Testis (tissue), 3 donors: ENCODE results near the gene VAPB. TPM values are rescaled to one million over a fixed set of nuclear protein-coding genes. Genes with fewer than 3 reads are reported as not detected.
"Not testable (repeated sequence)": the region's sequence is repeated elsewhere in the genome, so short reads cannot be mapped to it uniquely, and the experiment has no call there.

Experiments used
- DNase-seq: peaks from one replicate; pipeline ENCODE4 v3.0.0-alpha.2; 2019
- H3K27ac ChIP-seq, 2 donors: fragments of 200-600 bp; sonication (generic); one replicate each; pipeline ENCODE4 v1.5.1; 2019
- H3K27me3 ChIP-seq: fragments of 200-600 bp; sonication (generic); one replicate; pipeline ENCODE4 v1.5.1; 2019
- H3K36me3 ChIP-seq: fragments of 200-600 bp; sonication (generic); one replicate; pipeline ENCODE4 v1.5.1; 2017; ENCODE audit warnings: low read depth; ENCODE audit errors: missing control alignments
- H3K4me1 ChIP-seq: fragments of 200-600 bp; sonication (generic); one replicate; pipeline ENCODE4 v1.5.1; 2019
- H3K4me3 ChIP-seq, 2 donors: fragments of 200-600 bp; sonication (generic); one replicate each; pipeline ENCODE4 v1.5.1; 2017 to 2019
- H3K9me3 ChIP-seq: fragments of 200-600 bp; sonication (generic); one replicate; pipeline ENCODE4 v1.5.1; 2017
- POLR2A ChIP-seq: fragments of 450-650 bp; IDR thresholded peaks from one replicate; pipeline ENCODE4 v1.6.1; 2017; ENCODE audit warnings: antibody characterized with exemption, mild to moderate bottlenecking, moderate library complexity
- WGBS, 2 donors: methylation state at CpG; one replicate each; pipeline ENCODE4 v1.1.5; 2018; 5-methylcytosine and 5-hydroxymethylcytosine counted together
- intact Hi-C: fragments of 100-400 bp; cut with DNase I; formaldehyde crosslinking; loops from one replicate; pipeline ENCODE4 v1.15.1; 2023; ENCODE audit warnings: low total_unique reads
- polyA plus RNA-seq: library from polyadenylated mRNA; stranded (reverse); fragments of 350-450 nt; fragmentation: Illumina TruSeq; extraction: RNeasy Lipid Tissue Mini Kit (QIAGEN cat#74804); gene quantifications from one replicate; pipeline ENCODE4 v1.2.3, GENCODE V29; 2014; ENCODE audit warnings: low read depth, low replicate concordance; ENCODE audit not compliant: insufficient read depth
- total RNA-seq, 2 donors: library from RNA; depleted of rRNA; stranded (reverse); fragments of >200 nt; gene quantifications; one replicate each; pipeline ENCODE4 v1.2.3, GENCODE V29; 2016
- TF ChIP-seq, protein P1 (sequence below), 3 experiments: fragments of 450-650 bp in 2 of 3; fragments of 200-600 bp in 1 of 3; sonication (generic) in 1 of 3; IDR thresholded peaks; one replicate each; pipeline ENCODE4 v1.5.1; 2016 to 2019; ENCODE audit warnings: antibody characterized with exemption in 3 of 3, mild to moderate bottlenecking in 2 of 3, moderate library complexity in 1 of 3

The VAPB gene
- total and polyA plus RNA-seq, 3 donors from 2014 or later: 23.5 to 31.4 (median 23.8) TPM

DNA sequence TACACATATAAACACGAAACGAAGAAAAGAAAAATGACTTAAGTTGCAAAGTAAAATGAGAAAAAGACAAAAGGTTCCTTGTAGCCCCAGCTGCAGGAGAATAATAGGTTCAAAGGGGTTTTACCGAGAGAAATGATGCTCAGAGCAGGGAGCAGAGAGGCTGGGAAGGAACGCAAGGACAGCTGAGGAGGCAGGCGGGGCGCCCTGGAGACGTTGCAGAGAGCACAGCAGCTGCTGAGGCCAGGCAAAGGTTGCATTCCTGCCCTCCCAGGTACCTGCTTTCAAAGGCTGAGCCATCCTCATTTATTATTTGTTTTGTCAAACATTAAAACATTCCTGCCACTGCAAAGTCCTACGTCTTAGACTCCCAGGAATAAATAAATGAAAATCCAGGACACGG is 16.2 kb upstream of the VAPB start:
- TF ChIP-seq, protein P1, sequence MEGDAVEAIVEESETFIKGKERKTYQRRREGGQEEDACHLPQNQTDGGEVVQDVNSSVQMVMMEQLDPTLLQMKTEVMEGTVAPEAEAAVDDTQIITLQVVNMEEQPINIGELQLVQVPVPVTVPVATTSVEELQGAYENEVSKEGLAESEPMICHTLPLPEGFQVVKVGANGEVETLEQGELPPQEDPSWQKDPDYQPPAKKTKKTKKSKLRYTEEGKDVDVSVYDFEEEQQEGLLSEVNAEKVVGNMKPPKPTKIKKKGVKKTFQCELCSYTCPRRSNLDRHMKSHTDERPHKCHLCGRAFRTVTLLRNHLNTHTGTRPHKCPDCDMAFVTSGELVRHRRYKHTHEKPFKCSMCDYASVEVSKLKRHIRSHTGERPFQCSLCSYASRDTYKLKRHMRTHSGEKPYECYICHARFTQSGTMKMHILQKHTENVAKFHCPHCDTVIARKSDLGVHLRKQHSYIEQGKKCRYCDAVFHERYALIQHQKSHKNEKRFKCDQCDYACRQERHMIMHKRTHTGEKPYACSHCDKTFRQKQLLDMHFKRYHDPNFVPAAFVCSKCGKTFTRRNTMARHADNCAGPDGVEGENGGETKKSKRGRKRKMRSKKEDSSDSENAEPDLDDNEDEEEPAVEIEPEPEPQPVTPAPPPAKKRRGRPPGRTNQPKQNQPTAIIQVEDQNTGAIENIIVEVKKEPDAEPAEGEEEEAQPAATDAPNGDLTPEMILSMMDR (IDR thresholded peaks at IDR 0.05): no peak
- TF ChIP-seq POLR2A: no peak
- H3K27ac ChIP-seq: no peak overlapping the region
- H3K27me3 ChIP-seq: no peaks in the 10 kb centered on the region
- H3K4me3 ChIP-seq: no peak overlapping the region
- DNase-seq: no peak
- WGBS, 2 donors: 63 to 70% methylated on average over 9 of the region's 9 CpGs
- no peaks in the 10 kb centered on the region for H3K36me3 ChIP-seq
- intact Hi-C loops: no loop called here
- H3K9me3 ChIP-seq: no peaks in the 10 kb centered on the region
- no peaks in the 10 kb centered on the region for H3K4me1 ChIP-seq

- H3K4me1 ChIP-seq, DNase-seq, H3K27me3 ChIP-seq, H3K9me3 ChIP-seq, intact Hi-C loops, H3K4me3 ChIP-seq, H3K36me3 ChIP-seq, H3K27ac ChIP-seq: not testable (repeated sequence)
- WGBS, 2 donors: 92 to 94% methylated on average over 8 of the region's 8 CpGs
Measured at GRCh38 chr20:58373296-58373695, 15.7 kb upstream of the VAPB start.

- intact Hi-C loops: no loop called here
- Histone ChIP-seq H3K36me3 (no peaks in the 10 kb centered on the region), H3K4me3 (no peak overlapping the region), H3K27ac (no peak overlapping the region), H3K4me1 (no peaks in the 10 kb centered on the region), H3K27me3 (no peaks in the 10 kb centered on the region), H3K9me3 (no peaks in the 10 kb centered on the region)
- TF ChIP-seq, protein P1 (IDR thresholded peaks at IDR 0.05): no peak
- no peak for TF ChIP-seq POLR2A
- WGBS, 2 donors: 82 to 86% methylated on average over 19 of the region's 19 CpGs
- DNase-seq: no peak
Measured at GRCh38 chr20:58374027-58374850, 14.8 kb upstream of the VAPB start.

GRCh38 chr20:58374906-58375758 is 13.9 kb upstream of the VAPB start:
- no peak overlapping the region for H3K27ac ChIP-seq

More at GRCh38 chr20:58374906-58375758, 13.9 kb upstream of the VAPB start:
- Histone ChIP-seq H3K4me3 (no peak overlapping the region), H3K36me3 (no peaks in the 10 kb centered on the region), H3K4me1 (no peaks in the 10 kb centered on the region), H3K9me3 (no peaks in the 10 kb centered on the region), H3K27me3 (no peaks in the 10 kb centered on the region)
- WGBS, 2 donors: 60 to 62% methylated on average over 8 of the region's 8 CpGs
- TF ChIP-seq, protein P1 (IDR thresholded peaks at IDR 0.05): no peak
- intact Hi-C loops: no loop called here
- DNase-seq: no peak
